HCT116 (cell line): ENCODE results near the gene HTR7.

Source experiments
- CEBPB ChIP-seq: IDR thresholded peaks from 2 replicates; pipeline ENCODE4 v1.6.1; 2012; ENCODE audit warnings: low read depth
- CTCF ChIP-seq, 3 experiments: fragments of 200-600 bp in 1 of 3; sonication (generic) in 1 of 3; IDR thresholded peaks in 2 of 3; conservative IDR thresholded peaks in 1 of 3; 2 replicates each; pipeline ENCODE4 v1.5.1; 2012 to 2017; ENCODE audit warnings: low read depth in 2 of 3, low read length in 2 of 3, antibody characterized with exemption in 1 of 3, borderline replicate concordance in 1 of 3, control low read depth in 1 of 3, mild to moderate bottlenecking in 1 of 3, mixed read lengths in 1 of 3, mixed run types in 1 of 3, moderate library complexity in 1 of 3; ENCODE audit not compliant: insufficient read depth in 1 of 3
- EZH2 ChIP-seq: fragments of 200-600 bp; sonication (generic); IDR thresholded peaks from 2 replicates; pipeline ENCODE4 v1.6.1; 2017; ENCODE audit warnings: antibody characterized with exemption, mixed run types
- EZH2phosphoT487 ChIP-seq: fragments of 200-600 bp; IDR thresholded peaks from 2 replicates; pipeline ENCODE4 v1.6.1; 2018; ENCODE audit warnings: antibody characterized with exemption, borderline replicate concordance
- FOSL1 ChIP-seq: IDR thresholded peaks from 2 replicates; pipeline ENCODE4 v1.6.1; 2012; ENCODE audit warnings: low read depth
- POLR2A ChIP-seq: IDR thresholded peaks from 2 replicates; pipeline ENCODE4 v1.7.0; 2011; ENCODE audit warnings: borderline replicate concordance; ENCODE audit not compliant: insufficient read depth, insufficient read length; ENCODE audit errors: extremely low read depth
- POLR2AphosphoS5 ChIP-seq: IDR thresholded peaks from 2 replicates; pipeline ENCODE4 v1.6.1; 2011; ENCODE audit warnings: mild to moderate bottlenecking, low read depth, low read length, moderate library complexity
- RAD21 ChIP-seq: IDR thresholded peaks from 2 replicates; pipeline ENCODE4 v1.6.1; 2012; ENCODE audit warnings: low read depth, mild to moderate bottlenecking
- REST ChIP-seq: IDR thresholded peaks from 2 replicates; pipeline ENCODE4 v1.6.1; 2012; ENCODE audit warnings: low read depth
- SIN3A ChIP-seq: IDR thresholded peaks from 2 replicates; pipeline ENCODE4 v1.6.1; 2012; ENCODE audit warnings: low read depth
- SP1 ChIP-seq: IDR thresholded peaks from 2 replicates; pipeline ENCODE4 v1.6.1; 2012; ENCODE audit warnings: low read depth
- SRF ChIP-seq: IDR thresholded peaks from 2 replicates; pipeline ENCODE4 v1.6.1; 2012; ENCODE audit warnings: low read depth
- ZFX ChIP-seq: fragments of 450-650 bp; IDR thresholded peaks from 2 replicates; pipeline ENCODE4 v1.6.1; 2017
- ZNF274 ChIP-seq: fragments of 200-500 bp; sonication (Bioruptor generic); IDR thresholded peaks from 2 replicates; pipeline ENCODE4 v1.6.1; 2014; ENCODE audit warnings: mild to moderate bottlenecking, low read depth, low read length, inconsistent platforms

GRCh38 chr10:90777621-90778020, 80.2 kb downstream of the HTR7 start:
- TF ChIP-seq POLR2A (no peak), SRF (no peak), EZH2phosphoT487 (no peak), EZH2 (no peak), CEBPB (no peak), REST (no peak), CTCF (IDR thresholded peaks at IDR 0.05 in 2 of 3, conservative IDR thresholded peaks at IDR 0.05 in 1 of 3; ENCODE audit: borderline replicate concordance in 1 of 3, insufficient read depth in 1 of 3, low read depth in 2 of 3, low read length in 2 of 3) (no peak), SP1 (no peak), ZFX (no peak), POLR2AphosphoS5 (no peak), ZNF274 (no peak), FOSL1 (no peak), RAD21 (no peak), SIN3A (no peak)
